H1 (cell line): Measurements from ENCODE around the gene RASGEF1C. TPM values are rescaled to one million over a fixed set of nuclear protein-coding genes. Genes with fewer than 3 reads are reported as not detected.

ENCODE experiments used
- CTCF ChIA-PET: fragments of 300-600 bp; sonication (Branson Sonifier 250); formaldehyde crosslinking; loops from one replicate; lab custom pipeline; 2021; ENCODE audit not compliant: partially characterized antibody; lab: Charles Lee
- POLR2A ChIA-PET: fragments of 300-600 bp; sonication (Branson Sonifier 250); formaldehyde crosslinking; loops from one replicate; lab custom pipeline; 2021; ENCODE audit warnings: inconsistent platforms; ENCODE audit not compliant: partially characterized antibody; lab: Charles Lee
- DNase-seq, 2 experiments: peaks; one replicate each; pipeline versions ENCODE4 v3.0.0 to v3.0.0-alpha.2; 2010 to 2022; ENCODE audit warnings: low spot score in 2 of 2, low read depth in 1 of 2, mixed read lengths in 1 of 2
- FAIRE-seq: peaks from 2 replicates; lab custom pipeline; 2011; peaks lifted over from hg19 to GRCh38; lab: Jason Lieb, UNC
- H2AFZ ChIP-seq: 2 replicates; pipeline ENCODE4 v1.8.1; 2012; ENCODE audit warnings: low read length, inconsistent platforms
- H2AK5ac ChIP-seq: 2 replicates; pipeline ENCODE4 v1.6.1; 2013; ENCODE audit warnings: low read depth, low read length
- H2BK120ac ChIP-seq: replicated peaks from 2 replicates; pipeline ENCODE3; 2013; ENCODE audit warnings: low read depth, low read length, inconsistent platforms
- H2BK12ac ChIP-seq: 2 replicates; pipeline ENCODE4 v1.6.1; 2013; ENCODE audit warnings: low read depth, low read length
- H2BK15ac ChIP-seq: 2 replicates; pipeline ENCODE4 v1.6.1; 2013; ENCODE audit warnings: low read length
- H2BK20ac ChIP-seq: 2 replicates; pipeline ENCODE4 v1.6.1; 2013; ENCODE audit warnings: low read length
- H2BK5ac ChIP-seq: 2 replicates; pipeline ENCODE4 v1.6.1; 2013; ENCODE audit warnings: low read depth, low read length
- H3K14ac ChIP-seq: 2 replicates; pipeline ENCODE4 v1.6.1; 2013; ENCODE audit warnings: inconsistent platforms; ENCODE audit not compliant: insufficient read length
- H3K18ac ChIP-seq: 2 replicates; pipeline ENCODE4 v1.6.1; 2013; ENCODE audit warnings: low read length; ENCODE audit errors: extremely low read depth
- H3K23ac ChIP-seq: 2 replicates; pipeline ENCODE4 v1.6.1; 2013; ENCODE audit warnings: inconsistent platforms; ENCODE audit not compliant: insufficient read length
- H3K23me2 ChIP-seq: 2 replicates; pipeline ENCODE4 v1.6.1; 2013; ENCODE audit warnings: low read depth, low read length
- H3K27ac ChIP-seq: 2 replicates; pipeline ENCODE4 v1.6.1; 2011; ENCODE audit warnings: low read depth, low read length, inconsistent platforms
- H3K27me3 ChIP-seq, 4 experiments: replicated peaks in 1 of 4; 1 replicate in 1 of 4; 2 replicates in 3 of 4; pipeline versions ENCODE4 v1.6.1 to v1.8.1; 2011 to 2013; ENCODE audit warnings: low read length in 3 of 4, mild to moderate bottlenecking in 3 of 4, inconsistent platforms in 2 of 4, mixed read lengths in 2 of 4, moderate library complexity in 1 of 4; ENCODE audit not compliant: control insufficient read depth in 3 of 4, insufficient read depth in 3 of 4; ENCODE audit errors: extremely low read depth in 1 of 4
- H3K36me3 ChIP-seq, 4 experiments: 2 replicates each; pipeline versions ENCODE4 v1.6.1 to v1.8.1; 2011 to 2013; ENCODE audit warnings: mild to moderate bottlenecking in 4 of 4, low read length in 3 of 4, moderate library complexity in 2 of 4, control low read depth in 1 of 4, inconsistent platforms in 1 of 4; ENCODE audit not compliant: insufficient read depth in 4 of 4, control insufficient read depth in 2 of 4
- H3K4ac ChIP-seq: replicated peaks from 2 replicates; pipeline ENCODE3; 2013; ENCODE audit warnings: low read length, low read depth, mixed read lengths, inconsistent platforms; ENCODE audit not compliant: insufficient read length
- H3K4me1 ChIP-seq, 4 experiments: replicated peaks in 1 of 4; 1 replicate in 1 of 4; 2 replicates in 3 of 4; pipeline versions ENCODE4 v1.6.1 to v1.8.1; 2011 to 2013; ENCODE audit warnings: low read length in 3 of 4, inconsistent platforms in 2 of 4, mixed read lengths in 1 of 4; ENCODE audit not compliant: insufficient read depth in 4 of 4, control insufficient read depth in 3 of 4
- H3K4me2 ChIP-seq, 2 experiments: 2 replicates each; pipeline versions ENCODE4 v1.6.1 to v1.8.1; 2011 to 2013; ENCODE audit warnings: low read depth in 2 of 2, low read length in 2 of 2, control low read depth in 1 of 2, inconsistent platforms in 1 of 2, mild to moderate bottlenecking in 1 of 2; ENCODE audit not compliant: insufficient read depth in 1 of 2
- H3K4me3 ChIP-seq, 4 experiments: fragments of 200-600, 300-600 bp in 1 of 4; sonication (generic), shearing (Covaris generic), sonication (Bioruptor Twin) in 1 of 4; 2 replicates each; pipeline versions ENCODE4 v1.5.1 to v1.8.1; 2011 to 2016; ENCODE audit warnings: low read length in 4 of 4, low read depth in 3 of 4, control low read depth in 2 of 4, inconsistent platforms in 2 of 4, mild to moderate bottlenecking in 2 of 4, mixed read lengths in 1 of 4, moderate library complexity in 1 of 4; ENCODE audit not compliant: insufficient read depth in 2 of 4; ENCODE audit errors: extremely low read depth in 1 of 4
- H3K56ac ChIP-seq: replicated peaks from 2 replicates; pipeline ENCODE3; 2013; ENCODE audit warnings: low read depth, mild to moderate bottlenecking, mixed read lengths, low read length, inconsistent platforms; ENCODE audit not compliant: insufficient read length
- H3K79me1 ChIP-seq: 2 replicates; pipeline ENCODE4 v1.6.1; 2013; ENCODE audit warnings: low read depth, low read length, control low read depth
- H3K79me2 ChIP-seq, 2 experiments: 2 replicates each; pipeline versions ENCODE4 v1.6.1 to v1.8.1; 2012 to 2013; ENCODE audit warnings: low read length in 2 of 2, mild to moderate bottlenecking in 2 of 2, inconsistent platforms in 1 of 2; ENCODE audit not compliant: insufficient read depth in 2 of 2, control insufficient read depth in 1 of 2
- H3K9ac ChIP-seq, 4 experiments: replicated peaks in 1 of 4; 1 replicate in 1 of 4; 2 replicates in 3 of 4; pipeline versions ENCODE4 v1.6.1 to v1.8.1; 2011 to 2013; ENCODE audit warnings: low read depth in 3 of 4, low read length in 3 of 4, control low read depth in 2 of 4, mild to moderate bottlenecking in 2 of 4, moderate library complexity in 2 of 4, inconsistent platforms in 1 of 4; ENCODE audit errors: extremely low read depth in 1 of 4
- H3K9me3 ChIP-seq, 2 experiments: 2 replicates each; pipeline versions ENCODE4 v1.6.1 to v1.8.1; 2012 to 2013; ENCODE audit warnings: mild to moderate bottlenecking in 2 of 2, moderate library complexity in 2 of 2, control low read depth in 1 of 2, inconsistent platforms in 1 of 2, low read depth in 1 of 2, low read length in 1 of 2, mixed read lengths in 1 of 2; ENCODE audit not compliant: insufficient read depth in 2 of 2
- H4K20me1 ChIP-seq, 2 experiments: replicated peaks in 1 of 2; 2 replicates each; pipeline versions ENCODE3 to v1.8.1; 2011 to 2013; ENCODE audit warnings: inconsistent platforms in 2 of 2, low read length in 2 of 2, mild to moderate bottlenecking in 1 of 2; ENCODE audit not compliant: insufficient read depth in 2 of 2, control insufficient read depth in 1 of 2
- H4K5ac ChIP-seq: 2 replicates; pipeline ENCODE4 v1.6.1; 2013; ENCODE audit warnings: low read length, low read depth, mixed read lengths, inconsistent platforms; ENCODE audit not compliant: insufficient read length
- H4K8ac ChIP-seq: 2 replicates; pipeline ENCODE4 v1.8.0; 2013; ENCODE audit warnings: mild to moderate bottlenecking, moderate library complexity, low read length, inconsistent platforms; ENCODE audit not compliant: insufficient read depth; ENCODE audit errors: extremely low read depth
- H4K91ac ChIP-seq: replicated peaks from 2 replicates; pipeline ENCODE3; 2013; ENCODE audit warnings: low read length, mixed read lengths, inconsistent platforms; ENCODE audit not compliant: insufficient read length
- ASH2L ChIP-seq: fragments of 200-600, 300-600 bp; sonication (generic); IDR thresholded peaks from one replicate; pipeline ENCODE4 v1.7.1; 2017; ENCODE audit warnings: low read length
- BACH1 ChIP-seq: IDR thresholded peaks from 2 replicates; pipeline ENCODE4 v1.6.1; 2012; ENCODE audit warnings: low read length, improper control_type of control experiment
- CHD1 ChIP-seq: IDR thresholded peaks from 2 replicates; pipeline ENCODE4 v1.6.1; 2012; ENCODE audit warnings: low read depth, low read length, improper control_type of control experiment
- EP300 ChIP-seq, 2 experiments: IDR thresholded peaks; 1 replicate in 1 of 2; 2 replicates in 1 of 2; pipeline ENCODE4 v1.6.1; 2011 to 2012; ENCODE audit warnings: low read depth in 2 of 2, low read length in 2 of 2, mild to moderate bottlenecking in 2 of 2, borderline replicate concordance in 1 of 2, inconsistent platforms in 1 of 2, moderate library complexity in 1 of 2
- FOSL1 ChIP-seq: IDR thresholded peaks from 2 replicates; pipeline ENCODE4 v1.6.1; 2011; ENCODE audit warnings: mild to moderate bottlenecking, low read depth, low read length, moderate library complexity; ENCODE audit not compliant: insufficient read depth
- GTF2F1 ChIP-seq: IDR thresholded peaks from 2 replicates; pipeline ENCODE4 v1.6.1; 2012; ENCODE audit warnings: low read depth, low read length, improper control_type of control experiment, borderline replicate concordance
- HDAC2 ChIP-seq, 2 experiments: fragments of 300-600 bp in 1 of 2; sonication (generic) in 1 of 2; IDR thresholded peaks; 2 replicates each; pipeline ENCODE4 v1.6.1; 2011 to 2012; ENCODE audit warnings: low read depth in 2 of 2, low read length in 2 of 2, mild to moderate bottlenecking in 2 of 2, moderate library complexity in 2 of 2, borderline replicate concordance in 1 of 2, inconsistent platforms in 1 of 2
- MAX ChIP-seq: IDR thresholded peaks from 2 replicates; pipeline ENCODE4 v1.6.1; 2012; ENCODE audit warnings: inconsistent platforms
- POLR2AphosphoS5 ChIP-seq: IDR thresholded peaks from 2 replicates; pipeline ENCODE4 v1.6.1; 2011; ENCODE audit warnings: low read depth, low read length
- RBBP5 ChIP-seq: IDR thresholded peaks from 2 replicates; pipeline ENCODE4 v1.7.1; 2012; ENCODE audit warnings: low read depth, mild to moderate bottlenecking, inconsistent platforms, low read length, moderate library complexity, borderline replicate concordance
- RFX5 ChIP-seq: IDR thresholded peaks from 2 replicates; pipeline ENCODE4 v1.6.1; 2011; ENCODE audit warnings: low read depth, low read length, improper control_type of control experiment, borderline replicate concordance
- SIRT6 ChIP-seq: IDR thresholded peaks from one replicate; pipeline ENCODE4 v1.7.1; 2012; ENCODE audit warnings: low read length, inconsistent platforms
- YY1 ChIP-seq: IDR thresholded peaks from 2 replicates; pipeline ENCODE4 v1.6.1; 2011; ENCODE audit warnings: low read depth, mild to moderate bottlenecking, low read length
- WGBS, 2 experiments: shearing (Covaris generic) in 1 of 2; methylation state at CpG; one replicate each; pipeline versions ENCODE4 v1.1.6 to v1.1.7; 2013 to 2015; ENCODE audit warnings: low lambda C conversion rate in 2 of 2, mixed read lengths in 2 of 2, inconsistent platforms in 1 of 2, low coverage in 1 of 2, missing lambda C conversion rate in 1 of 2; ENCODE audit not compliant: insufficient replicate concordance in 2 of 2, insufficient coverage in 1 of 2, insufficient read length in 1 of 2; ENCODE audit errors: extremely low coverage in 1 of 2, missing lambda C conversion rate in 1 of 2; 5-methylcytosine and 5-hydroxymethylcytosine counted together
- polyA plus RNA-seq, 7 experiments: library from polyadenylated mRNA; depleted of rRNA in 3 of 7; stranded (reverse) in 5 of 7; unstranded in 2 of 7; fragments of >200 nt in 5 of 7; fragments of 200-250 nt in 2 of 7; gene quantifications; 1 replicate in 5 of 7; 2 replicates in 1 of 7; 4 replicates in 1 of 7; pipeline versions ENCODE4 v1.2.1 to v1.2.3, GENCODE V29; 2011 to 2013; ENCODE audit warnings: missing spikeins in 2 of 7, mixed read lengths in 2 of 7
- total RNA-seq: library from RNA; stranded (reverse); fragmentation: NEBNext Ultra II Directional; extraction: Animal tissue kit (Norgen Biotek cat#: 25700); gene quantifications from 2 replicates; pipeline ENCODE4 v1.2.1, GENCODE V29; 2021

Gene RASGEF1C
- total and polyA plus RNA-seq, 2 of the 8 experiments (the other 6 are each of a cell fraction or from before 2014, with no cell fraction given), result 0.26 to 0.61 TPM

- no peaks in the 10 kb centered on the region for H3K79me1 ChIP-seq
- H3K9me3 ChIP-seq, result no peaks in the 10 kb centered on the region
- no peaks in the 10 kb centered on the region for H3K4me1 ChIP-seq
- H2BK12ac ChIP-seq, result no peak overlapping the region
- H3K18ac ChIP-seq, result no peak overlapping the region
- H3K23ac ChIP-seq, result no peak overlapping the region
- no peak for FAIRE-seq
- no peak overlapping the region for H3K27ac ChIP-seq
- no peak overlapping the region for H3K4ac ChIP-seq
- no peak overlapping the region for H2BK5ac ChIP-seq
- H2BK20ac ChIP-seq, result no peak overlapping the region
- no peak overlapping the region for H4K8ac ChIP-seq
- no peak overlapping the region for H3K4me3 ChIP-seq
- no peaks in the 10 kb centered on the region for H3K27me3 ChIP-seq
- no peak overlapping the region for H3K14ac ChIP-seq
- ChIA-PET POLR2A (interaction anchor here (0.6 kb wide), 1 partner anchor 118 kb away, joined by 3 read pairs; no protein-coding TSS in a partner anchor), CTCF (interaction anchor here (1.1 to 8.9 kb wide), 5 partner anchors 11 to 116 kb away, joined by 4 to 61 read pairs (median 7); partner anchors contain the start of gene RASGEF1C)
- H3K23me2 ChIP-seq, result no peaks in the 10 kb centered on the region; the same call in 1 of the 2 replicates
- H4K91ac ChIP-seq, result no peak overlapping the region
- no peaks in the 10 kb centered on the region for H3K36me3 ChIP-seq
- 77% methylated on average over 8 of the region's 8 CpGs; no CpG with 5 or more reads in 1 of the 2 experiments for WGBS, 2 experiments
- no peak overlapping the region for H2BK120ac ChIP-seq
- no peaks in the 10 kb centered on the region for H3K79me2 ChIP-seq
- H4K20me1 ChIP-seq, result no peaks in the 10 kb centered on the region
- TF ChIP-seq GTF2F1 (no peak), HDAC2 (IDR thresholded peaks at IDR 0.05; ENCODE audit: borderline replicate concordance in 1 of 2, low read depth in 2 of 2, low read length in 2 of 2) (no peak), ASH2L (no peak), RFX5 (no peak), BACH1 (no peak), FOSL1 (no peak), POLR2AphosphoS5 (no peak), YY1 (no peak), SIRT6 (no peak), CHD1 (no peak), MAX (no peak), RBBP5 (no peak), EP300 (IDR thresholded peaks at IDR 0.05; ENCODE audit: borderline replicate concordance in 1 of 2, low read depth in 2 of 2, low read length in 2 of 2) (no peak)
- no peak overlapping the region for H3K9ac ChIP-seq
- no peak overlapping the region for H2BK15ac ChIP-seq
- H2AK5ac ChIP-seq, result no peak overlapping the region
- H3K56ac ChIP-seq, result no peak overlapping the region
- no peak overlapping the region for H3K4me2 ChIP-seq
- H2AFZ ChIP-seq, result no peak overlapping the region
- DNase-seq, result no peak
- H4K5ac ChIP-seq, result no peak overlapping the region
Measured at GRCh38 chr5:180199390-180199789, 9.6 kb downstream of the RASGEF1C start.
